H1 (cell line): ENCODE measurements around the gene COG7. TPM values are rescaled to one million over a fixed set of nuclear protein-coding genes. Genes with fewer than 3 reads are reported as not detected.

Source experiments
- CTCF ChIA-PET: fragments of 300-600 bp; sonication (Branson Sonifier 250); formaldehyde crosslinking; loops from one replicate; lab custom pipeline; 2021; ENCODE audit not compliant: partially characterized antibody; lab: Charles Lee
- POLR2A ChIA-PET: fragments of 300-600 bp; sonication (Branson Sonifier 250); formaldehyde crosslinking; loops from one replicate; lab custom pipeline; 2021; ENCODE audit warnings: inconsistent platforms; ENCODE audit not compliant: partially characterized antibody; lab: Charles Lee
- DNase-seq, 2 experiments: peaks; one replicate each; pipeline versions ENCODE4 v3.0.0 to v3.0.0-alpha.2; 2010 to 2022; ENCODE audit warnings: low spot score in 2 of 2, low read depth in 1 of 2, mixed read lengths in 1 of 2
- FAIRE-seq: peaks from 2 replicates; lab custom pipeline; 2011; peaks lifted over from hg19 to GRCh38; lab: Jason Lieb, UNC
- H2AFZ ChIP-seq: 2 replicates; pipeline ENCODE4 v1.8.1; 2012; ENCODE audit warnings: low read length, inconsistent platforms
- H2AK5ac ChIP-seq: 2 replicates; pipeline ENCODE4 v1.6.1; 2013; ENCODE audit warnings: low read depth, low read length
- H2BK120ac ChIP-seq: replicated peaks from 2 replicates; pipeline ENCODE3; 2013; ENCODE audit warnings: low read depth, low read length, inconsistent platforms
- H2BK12ac ChIP-seq: 2 replicates; pipeline ENCODE4 v1.6.1; 2013; ENCODE audit warnings: low read depth, low read length
- H2BK15ac ChIP-seq: 2 replicates; pipeline ENCODE4 v1.6.1; 2013; ENCODE audit warnings: low read length
- H2BK20ac ChIP-seq: 2 replicates; pipeline ENCODE4 v1.6.1; 2013; ENCODE audit warnings: low read length
- H2BK5ac ChIP-seq: 2 replicates; pipeline ENCODE4 v1.6.1; 2013; ENCODE audit warnings: low read depth, low read length
- H3K14ac ChIP-seq: 2 replicates; pipeline ENCODE4 v1.6.1; 2013; ENCODE audit warnings: inconsistent platforms; ENCODE audit not compliant: insufficient read length
- H3K18ac ChIP-seq: 2 replicates; pipeline ENCODE4 v1.6.1; 2013; ENCODE audit warnings: low read length; ENCODE audit errors: extremely low read depth
- H3K23ac ChIP-seq: 2 replicates; pipeline ENCODE4 v1.6.1; 2013; ENCODE audit warnings: inconsistent platforms; ENCODE audit not compliant: insufficient read length
- H3K23me2 ChIP-seq: 2 replicates; pipeline ENCODE4 v1.6.1; 2013; ENCODE audit warnings: low read depth, low read length
- H3K27ac ChIP-seq: 2 replicates; pipeline ENCODE4 v1.6.1; 2011; ENCODE audit warnings: low read depth, low read length, inconsistent platforms
- H3K27me3 ChIP-seq, 4 experiments: replicated peaks in 1 of 4; 1 replicate in 1 of 4; 2 replicates in 3 of 4; pipeline versions ENCODE4 v1.6.1 to v1.8.1; 2011 to 2013; ENCODE audit warnings: low read length in 3 of 4, mild to moderate bottlenecking in 3 of 4, inconsistent platforms in 2 of 4, mixed read lengths in 2 of 4, moderate library complexity in 1 of 4; ENCODE audit not compliant: control insufficient read depth in 3 of 4, insufficient read depth in 3 of 4; ENCODE audit errors: extremely low read depth in 1 of 4
- H3K36me3 ChIP-seq, 4 experiments: 2 replicates each; pipeline versions ENCODE4 v1.6.1 to v1.8.1; 2011 to 2013; ENCODE audit warnings: mild to moderate bottlenecking in 4 of 4, low read length in 3 of 4, moderate library complexity in 2 of 4, control low read depth in 1 of 4, inconsistent platforms in 1 of 4; ENCODE audit not compliant: insufficient read depth in 4 of 4, control insufficient read depth in 2 of 4
- H3K4ac ChIP-seq: replicated peaks from 2 replicates; pipeline ENCODE3; 2013; ENCODE audit warnings: low read length, low read depth, mixed read lengths, inconsistent platforms; ENCODE audit not compliant: insufficient read length
- H3K4me1 ChIP-seq, 4 experiments: replicated peaks in 1 of 4; 1 replicate in 1 of 4; 2 replicates in 3 of 4; pipeline versions ENCODE4 v1.6.1 to v1.8.1; 2011 to 2013; ENCODE audit warnings: low read length in 3 of 4, inconsistent platforms in 2 of 4, mixed read lengths in 1 of 4; ENCODE audit not compliant: insufficient read depth in 4 of 4, control insufficient read depth in 3 of 4
- H3K4me2 ChIP-seq, 2 experiments: 2 replicates each; pipeline versions ENCODE4 v1.6.1 to v1.8.1; 2011 to 2013; ENCODE audit warnings: low read depth in 2 of 2, low read length in 2 of 2, control low read depth in 1 of 2, inconsistent platforms in 1 of 2, mild to moderate bottlenecking in 1 of 2; ENCODE audit not compliant: insufficient read depth in 1 of 2
- H3K4me3 ChIP-seq, 4 experiments: fragments of 200-600, 300-600 bp in 1 of 4; sonication (generic), shearing (Covaris generic), sonication (Bioruptor Twin) in 1 of 4; 2 replicates each; pipeline versions ENCODE4 v1.5.1 to v1.8.1; 2011 to 2016; ENCODE audit warnings: low read length in 4 of 4, low read depth in 3 of 4, control low read depth in 2 of 4, inconsistent platforms in 2 of 4, mild to moderate bottlenecking in 2 of 4, mixed read lengths in 1 of 4, moderate library complexity in 1 of 4; ENCODE audit not compliant: insufficient read depth in 2 of 4; ENCODE audit errors: extremely low read depth in 1 of 4
- H3K56ac ChIP-seq: replicated peaks from 2 replicates; pipeline ENCODE3; 2013; ENCODE audit warnings: low read depth, mild to moderate bottlenecking, mixed read lengths, low read length, inconsistent platforms; ENCODE audit not compliant: insufficient read length
- H3K79me1 ChIP-seq: 2 replicates; pipeline ENCODE4 v1.6.1; 2013; ENCODE audit warnings: low read depth, low read length, control low read depth
- H3K79me2 ChIP-seq, 2 experiments: 2 replicates each; pipeline versions ENCODE4 v1.6.1 to v1.8.1; 2012 to 2013; ENCODE audit warnings: low read length in 2 of 2, mild to moderate bottlenecking in 2 of 2, inconsistent platforms in 1 of 2; ENCODE audit not compliant: insufficient read depth in 2 of 2, control insufficient read depth in 1 of 2
- H3K9ac ChIP-seq, 4 experiments: replicated peaks in 1 of 4; 1 replicate in 1 of 4; 2 replicates in 3 of 4; pipeline versions ENCODE4 v1.6.1 to v1.8.1; 2011 to 2013; ENCODE audit warnings: low read depth in 3 of 4, low read length in 3 of 4, control low read depth in 2 of 4, mild to moderate bottlenecking in 2 of 4, moderate library complexity in 2 of 4, inconsistent platforms in 1 of 4; ENCODE audit errors: extremely low read depth in 1 of 4
- H3K9me3 ChIP-seq, 2 experiments: 2 replicates each; pipeline versions ENCODE4 v1.6.1 to v1.8.1; 2012 to 2013; ENCODE audit warnings: mild to moderate bottlenecking in 2 of 2, moderate library complexity in 2 of 2, control low read depth in 1 of 2, inconsistent platforms in 1 of 2, low read depth in 1 of 2, low read length in 1 of 2, mixed read lengths in 1 of 2; ENCODE audit not compliant: insufficient read depth in 2 of 2
- H4K20me1 ChIP-seq, 2 experiments: replicated peaks in 1 of 2; 2 replicates each; pipeline versions ENCODE3 to v1.8.1; 2011 to 2013; ENCODE audit warnings: inconsistent platforms in 2 of 2, low read length in 2 of 2, mild to moderate bottlenecking in 1 of 2; ENCODE audit not compliant: insufficient read depth in 2 of 2, control insufficient read depth in 1 of 2
- H4K5ac ChIP-seq: 2 replicates; pipeline ENCODE4 v1.6.1; 2013; ENCODE audit warnings: low read length, low read depth, mixed read lengths, inconsistent platforms; ENCODE audit not compliant: insufficient read length
- H4K8ac ChIP-seq: 2 replicates; pipeline ENCODE4 v1.8.0; 2013; ENCODE audit warnings: mild to moderate bottlenecking, moderate library complexity, low read length, inconsistent platforms; ENCODE audit not compliant: insufficient read depth; ENCODE audit errors: extremely low read depth
- H4K91ac ChIP-seq: replicated peaks from 2 replicates; pipeline ENCODE3; 2013; ENCODE audit warnings: low read length, mixed read lengths, inconsistent platforms; ENCODE audit not compliant: insufficient read length
- ASH2L ChIP-seq: fragments of 200-600, 300-600 bp; sonication (generic); IDR thresholded peaks from one replicate; pipeline ENCODE4 v1.7.1; 2017; ENCODE audit warnings: low read length
- E2F6 ChIP-seq: IDR thresholded peaks from 2 replicates; pipeline ENCODE4 v1.6.1; 2012; ENCODE audit warnings: inconsistent platforms
- HDAC2 ChIP-seq, 2 experiments: fragments of 300-600 bp in 1 of 2; sonication (generic) in 1 of 2; IDR thresholded peaks; 2 replicates each; pipeline ENCODE4 v1.6.1; 2011 to 2012; ENCODE audit warnings: low read depth in 2 of 2, low read length in 2 of 2, mild to moderate bottlenecking in 2 of 2, moderate library complexity in 2 of 2, borderline replicate concordance in 1 of 2, inconsistent platforms in 1 of 2
- JUN ChIP-seq: IDR thresholded peaks from 2 replicates; pipeline ENCODE4 v1.6.1; 2011; ENCODE audit warnings: low read depth, mild to moderate bottlenecking, improper control_type of control experiment, low read length
- JUND ChIP-seq: IDR thresholded peaks from 2 replicates; pipeline ENCODE4 v1.6.1; 2011; ENCODE audit warnings: mild to moderate bottlenecking, improper control_type of control experiment, low read length
- NANOG ChIP-seq: IDR thresholded peaks from 2 replicates; pipeline ENCODE4 v1.6.1; 2011; ENCODE audit warnings: low read length, low read depth, mild to moderate bottlenecking, inconsistent platforms; ENCODE audit not compliant: insufficient read depth, poor library complexity, severe bottlenecking
- RNF2 ChIP-seq: fragments of 200-900, 300-1000 bp; sonication (generic); IDR thresholded peaks from 2 replicates; pipeline ENCODE4 v1.7.1; 2016; ENCODE audit warnings: borderline replicate concordance, low read depth, mild to moderate bottlenecking, antibody characterized with exemption, low read length; ENCODE audit not compliant: poor library complexity, severe bottlenecking; ENCODE audit errors: missing control alignments
- SAP30 ChIP-seq: fragments of 300-600 bp; sonication (generic); IDR thresholded peaks from 2 replicates; pipeline ENCODE4 v1.7.1; 2012; ENCODE audit warnings: low read length, moderate library complexity, mild to moderate bottlenecking, inconsistent platforms; ENCODE audit not compliant: insufficient read depth, insufficient replicate concordance
- SIX5 ChIP-seq: IDR thresholded peaks from 2 replicates; pipeline ENCODE4 v1.6.1; 2011; ENCODE audit warnings: mild to moderate bottlenecking, low read depth, low read length
- TAF7 ChIP-seq: optimal IDR thresholded peaks from 2 replicates; pipeline ENCODE3; 2011; ENCODE audit warnings: low read depth, mild to moderate bottlenecking, inconsistent platforms, low read length, moderate library complexity, borderline replicate concordance
- ZNF274 ChIP-seq: IDR thresholded peaks from 2 replicates; pipeline ENCODE4 v1.7.0; 2012; ENCODE audit warnings: low read length, borderline replicate concordance; ENCODE audit errors: extremely low read depth
- WGBS, 2 experiments: shearing (Covaris generic) in 1 of 2; methylation state at CpG; one replicate each; pipeline versions ENCODE4 v1.1.6 to v1.1.7; 2013 to 2015; ENCODE audit warnings: low lambda C conversion rate in 2 of 2, mixed read lengths in 2 of 2, inconsistent platforms in 1 of 2, low coverage in 1 of 2, missing lambda C conversion rate in 1 of 2; ENCODE audit not compliant: insufficient replicate concordance in 2 of 2, insufficient coverage in 1 of 2, insufficient read length in 1 of 2; ENCODE audit errors: extremely low coverage in 1 of 2, missing lambda C conversion rate in 1 of 2; 5-methylcytosine and 5-hydroxymethylcytosine counted together
- polyA plus RNA-seq, 7 experiments: library from polyadenylated mRNA; depleted of rRNA in 3 of 7; stranded (reverse) in 5 of 7; unstranded in 2 of 7; fragments of >200 nt in 5 of 7; fragments of 200-250 nt in 2 of 7; gene quantifications; 1 replicate in 5 of 7; 2 replicates in 1 of 7; 4 replicates in 1 of 7; pipeline versions ENCODE4 v1.2.1 to v1.2.3, GENCODE V29; 2011 to 2013; ENCODE audit warnings: missing spikeins in 2 of 7, mixed read lengths in 2 of 7
- total RNA-seq: library from RNA; stranded (reverse); fragmentation: NEBNext Ultra II Directional; extraction: Animal tissue kit (Norgen Biotek cat#: 25700); gene quantifications from 2 replicates; pipeline ENCODE4 v1.2.1, GENCODE V29; 2021

Gene COG7
- total and polyA plus RNA-seq, 2 of the 8 experiments (the other 6 are each of a cell fraction or from before 2014, with no cell fraction given): 17.2 to 40.4 TPM

GRCh38 chr16:23385441-23385840 is 67.5 kb downstream of the COG7 start:
- Histone ChIP-seq H3K56ac (no peak overlapping the region), H4K5ac (no peak overlapping the region), H4K91ac (no peak overlapping the region), H4K20me1 (peaks cover 0 to 1% of the 10 kb centered on the region in 2 experiments), H2BK20ac (no peak overlapping the region), H3K23me2 (peaks cover 6% of the 10 kb centered on the region; the same call in 1 of the 2 replicates), H3K9ac (no peak overlapping the region), H3K4me3 (no peak overlapping the region), H3K36me3 (peaks cover 0 to 6% (median 2%) of the 10 kb centered on the region in 4 experiments; a peak in 6 of 8 replicates), H3K79me2 (no peaks in the 10 kb centered on the region), H3K4ac (no peak overlapping the region), H3K14ac (no peak overlapping the region), H3K9me3 (no peaks in the 10 kb centered on the region), H3K4me1 (peaks cover 0 to 3% (median under 1%) of the 10 kb centered on the region in 4 experiments; a peak in 1 of 7 replicates), H3K18ac (no peak overlapping the region), H3K27ac (no peak overlapping the region), H2AFZ (no peak overlapping the region), H2BK5ac (no peak overlapping the region), H2BK120ac (no peak overlapping the region), H3K4me2 (no peak overlapping the region), H2BK12ac (no peak overlapping the region), H2BK15ac (no peak overlapping the region), H2AK5ac (no peak overlapping the region), H3K27me3 (no peaks in the 10 kb centered on the region), H4K8ac (peak overlapping the region; percentile 51; the same call in 1 of the 2 replicates), H3K79me1 (no peaks in the 10 kb centered on the region), H3K23ac (no peak overlapping the region)
- TF ChIP-seq TAF7 (no peak), JUN (no peak), HDAC2 (IDR thresholded peaks at IDR 0.05; ENCODE audit: borderline replicate concordance in 1 of 2, low read depth in 2 of 2, low read length in 2 of 2) (no peak), JUND (no peak), ASH2L (no peak), SAP30 (no peak), E2F6 (no peak), ZNF274 (no peak), RNF2 (no peak), SIX5 (no peak), NANOG (no peak)
- DNase-seq (no peak), FAIRE-seq (no peak)
- ChIA-PET POLR2A (interaction anchor here (2.1 kb wide), 1 partner anchor 11 kb away, joined by 6 read pairs; no protein-coding TSS in a partner anchor), CTCF (interaction anchor here (3.3 to 3.9 kb wide), 2 partner anchors 14 to 49 kb away, joined by 7 to 23 read pairs; no protein-coding TSS in a partner anchor)
- WGBS, 2 experiments: 95% methylated on average over 15 of the region's 15 CpGs; no CpG with 5 or more reads in 1 of the 2 experiments
